Small intestine (tissue), 7 donors: ENCODE measurements around the gene RNF123. TPM values are rescaled to one million over a fixed set of nuclear protein-coding genes. Genes with fewer than 3 reads are reported as not detected.
"Not testable (repeated sequence)": the region's sequence is repeated elsewhere in the genome, so short reads cannot be mapped to it uniquely, and the experiment has no call there.

Experiments used
- DNase-seq, 2 donors: peaks; one replicate each; pipeline versions ENCODE4 v3.0.0 to v3.0.0-alpha.2; 2013
- FAIRE-seq: peaks from 2 replicates; lab custom pipeline; 2012; peaks lifted over from hg19 to GRCh38; lab: Jason Lieb, UNC
- H3K27ac ChIP-seq, 3 donors: one replicate each; pipeline ENCODE4 v1.5.1; 2013; ENCODE audit warnings: low read length in 2 of 3, mild to moderate bottlenecking in 2 of 3, control low read depth in 1 of 3, inconsistent platforms in 1 of 3, low read depth in 1 of 3, moderate library complexity in 1 of 3
- H3K27me3 ChIP-seq, 3 donors: one replicate each; pipeline ENCODE4 v1.6.1; 2013; ENCODE audit warnings: low read length in 3 of 3, inconsistent platforms in 1 of 3; ENCODE audit not compliant: control insufficient read depth in 3 of 3, insufficient read depth in 3 of 3
- H3K36me3 ChIP-seq, 3 donors: one replicate each; pipeline ENCODE4 v1.6.1; 2013; ENCODE audit warnings: low read length in 3 of 3, inconsistent platforms in 1 of 3, low read depth in 1 of 3, mild to moderate bottlenecking in 1 of 3, moderate library complexity in 1 of 3; ENCODE audit not compliant: control insufficient read depth in 3 of 3, insufficient read depth in 2 of 3
- H3K4me1 ChIP-seq, 3 donors: one replicate each; pipeline ENCODE4 v1.6.1; 2013; ENCODE audit warnings: low read length in 2 of 3, inconsistent platforms in 1 of 3, low read depth in 1 of 3, mild to moderate bottlenecking in 1 of 3, moderate library complexity in 1 of 3; ENCODE audit not compliant: control insufficient read depth in 3 of 3, insufficient read depth in 2 of 3
- H3K4me3 ChIP-seq, 3 donors: one replicate each; pipeline ENCODE4 v1.5.1; 2013; ENCODE audit warnings: low read length in 3 of 3, control low read depth in 1 of 3, inconsistent platforms in 1 of 3, low read depth in 1 of 3, mild to moderate bottlenecking in 1 of 3, moderate library complexity in 1 of 3
- H3K9me3 ChIP-seq, 2 donors: one replicate each; pipeline ENCODE4 v1.6.1; 2013; ENCODE audit warnings: low read depth in 1 of 2, low read length in 1 of 2; ENCODE audit not compliant: control insufficient read depth in 2 of 2, insufficient read depth in 1 of 2
- WGBS, 3 donors: extraction: QIAGEN DNeasy Blood & Tissue Kit; methylation state at CpG; one replicate each; pipeline ENCODE4 v1.1.7; 2013; 5-methylcytosine and 5-hydroxymethylcytosine counted together
- polyA plus RNA-seq, 4 donors: library from polyadenylated mRNA; stranded (reverse) in 3 of 4; unstranded in 1 of 4; fragments of 200-250 nt in 3 of 4; fragments of 120-200 nt in 1 of 4; gene quantifications; one replicate each; pipeline versions ENCODE4 v1.2.1 to v1.2.3, GENCODE V29; 2013
- donor health status: healthy with polysubstance abuse.
- donor health status: control.
- donor health status: control.
- donor health status: Bipolar disorder and iron deficiency.
- donor health status: healthy.

RNF123 gene
- polyA plus RNA-seq, 4 donors = 31.7 to 59.9 (median 38.0) TPM

DNA sequence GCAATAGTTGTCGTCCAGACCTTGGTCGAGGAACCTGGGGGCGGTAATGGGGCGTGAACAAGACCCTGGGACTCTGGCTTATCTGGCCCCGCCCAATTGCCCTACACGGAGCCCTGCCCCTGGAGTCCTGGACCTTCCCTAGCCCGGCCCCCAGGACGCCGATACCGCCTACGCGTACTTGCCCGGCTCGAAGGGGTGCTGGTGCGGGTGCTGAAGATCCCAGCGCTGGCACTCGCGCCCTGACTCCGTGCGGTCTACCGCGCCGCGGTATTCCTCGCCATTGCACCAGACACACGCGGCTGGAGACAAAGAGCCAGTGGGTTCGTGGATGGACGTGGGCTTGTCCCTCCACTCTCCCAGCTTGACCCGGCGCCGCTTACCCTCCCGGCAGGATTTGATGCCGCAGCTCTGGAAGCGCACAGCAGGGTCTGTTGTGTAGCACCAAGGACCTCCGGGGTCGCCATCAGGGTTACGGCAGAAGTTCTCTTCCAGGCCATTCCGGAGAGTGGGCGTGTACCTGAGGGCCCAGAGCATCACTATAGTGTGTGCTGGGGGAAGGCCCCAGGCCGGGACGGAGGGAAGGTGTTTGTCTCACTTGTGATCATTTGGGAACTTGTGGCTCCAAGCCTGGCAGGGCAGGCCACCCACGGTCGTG lies 2.5 kb upstream of the RNF123 start:
- 5 to 12% (median 11%) methylated on average over 33 to 44 of the region's 44 CpGs for WGBS, 3 donors
- Histone ChIP-seq H3K4me3 (peak overlapping the region in 2 of 3 donors; percentile 44 to 66), H3K36me3 (peaks cover 6 to 42% (median 11%) of the 10 kb centered on the region in 3 donors), H3K4me1 (peaks cover 0 to 30% (median 2%) of the 10 kb centered on the region in 3 donors), H3K27ac (peak overlapping the region; percentile 39 to 85 (median 62))
- DNase-seq = peak; percentile 90 to 93
- not testable (repeated sequence) for H3K27me3 ChIP-seq, H3K9me3 ChIP-seq, FAIRE-seq

DNA sequence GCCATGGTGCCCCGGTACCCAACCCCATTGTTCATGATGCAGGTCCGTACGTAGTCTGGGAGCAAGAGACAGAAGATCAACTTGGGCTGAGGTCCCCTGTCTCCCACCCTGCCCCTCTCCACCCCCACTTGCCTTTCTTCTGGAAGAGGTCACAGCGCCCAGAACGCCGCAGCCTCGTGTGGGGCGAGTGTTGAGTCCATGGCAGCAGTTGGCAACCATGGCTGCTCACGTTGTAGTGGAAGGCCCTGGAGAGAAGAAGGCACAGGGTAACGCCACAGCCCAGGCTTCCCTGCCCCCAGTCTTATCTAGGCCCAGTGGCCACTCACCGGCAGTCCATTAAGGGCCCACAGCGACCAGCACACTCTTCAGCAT lies 1.9 kb upstream of the RNF123 start:
- not testable (repeated sequence) for DNase-seq
- H3K4me3 ChIP-seq = peak overlapping the region in 1 of 3 donors; percentile 66

DNA sequence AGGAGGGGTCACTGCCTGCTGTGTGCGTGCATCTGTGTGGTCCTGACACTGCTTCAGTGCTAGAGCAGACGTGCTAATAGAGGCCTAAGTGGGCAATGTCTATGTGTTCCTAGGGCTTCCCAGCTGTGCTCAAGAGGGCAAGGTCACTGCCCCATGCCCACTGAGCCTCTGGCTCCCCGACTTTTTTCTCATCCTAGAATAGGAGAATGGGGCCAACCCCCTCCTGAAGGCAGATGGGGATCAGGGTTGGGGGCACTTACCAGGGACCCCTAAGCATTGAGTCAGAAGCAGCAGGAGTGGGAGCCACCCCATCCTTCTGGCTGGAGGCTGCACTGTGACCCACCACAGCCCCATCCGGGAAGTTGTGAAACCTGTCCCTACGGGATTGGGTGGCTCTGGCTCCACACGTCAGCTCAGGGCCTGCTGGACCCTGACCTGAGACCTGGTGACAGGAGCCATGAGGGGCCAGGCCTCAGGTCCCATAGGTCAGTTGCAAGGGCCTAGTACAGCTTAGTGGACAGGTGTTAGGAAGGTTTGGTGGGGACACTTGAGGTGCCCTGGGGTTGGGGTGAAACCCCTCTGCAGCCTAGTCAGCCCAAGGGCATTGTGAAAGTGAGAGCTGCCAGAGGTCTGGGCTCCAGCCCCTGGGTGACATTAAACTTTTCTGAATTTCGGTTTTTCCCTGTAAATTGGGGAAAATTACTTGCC lies 865 bp upstream of the RNF123 start:
- peak; percentile 32 to 78 for DNase-seq
- FAIRE-seq, H3K27me3 ChIP-seq, H3K9me3 ChIP-seq: not testable (repeated sequence)
- WGBS, 3 donors = 46 to 67% (median 51%) methylated on average over 4 to 7 of the region's 7 CpGs
- Histone ChIP-seq H3K36me3 (peaks cover 0 to 26% (median 2%) of the 10 kb centered on the region in 3 donors), H3K4me3 (peak overlapping the region in 2 of 3 donors; percentile 76 to 93), H3K27ac (peak overlapping the region; percentile 66 to 96 (median 87)), H3K4me1 (peaks cover 0 to 30% (median 2%) of the 10 kb centered on the region in 3 donors)

More for the DNA sequence above, 1.9 kb upstream of the RNF123 start:
- H3K4me1 ChIP-seq = peaks cover 0 to 30% (median 2%) of the 10 kb centered on the region in 3 donors
- not testable (repeated sequence) for FAIRE-seq, H3K9me3 ChIP-seq, H3K27me3 ChIP-seq
- H3K36me3 ChIP-seq = peaks cover 5 to 37% (median 10%) of the 10 kb centered on the region in 3 donors
- H3K27ac ChIP-seq = peak overlapping the region in 1 of 3 donors; percentile 85
- 78 to 91% (median 89%) methylated on average over 9 to 12 of the region's 12 CpGs for WGBS, 3 donors

DNA sequence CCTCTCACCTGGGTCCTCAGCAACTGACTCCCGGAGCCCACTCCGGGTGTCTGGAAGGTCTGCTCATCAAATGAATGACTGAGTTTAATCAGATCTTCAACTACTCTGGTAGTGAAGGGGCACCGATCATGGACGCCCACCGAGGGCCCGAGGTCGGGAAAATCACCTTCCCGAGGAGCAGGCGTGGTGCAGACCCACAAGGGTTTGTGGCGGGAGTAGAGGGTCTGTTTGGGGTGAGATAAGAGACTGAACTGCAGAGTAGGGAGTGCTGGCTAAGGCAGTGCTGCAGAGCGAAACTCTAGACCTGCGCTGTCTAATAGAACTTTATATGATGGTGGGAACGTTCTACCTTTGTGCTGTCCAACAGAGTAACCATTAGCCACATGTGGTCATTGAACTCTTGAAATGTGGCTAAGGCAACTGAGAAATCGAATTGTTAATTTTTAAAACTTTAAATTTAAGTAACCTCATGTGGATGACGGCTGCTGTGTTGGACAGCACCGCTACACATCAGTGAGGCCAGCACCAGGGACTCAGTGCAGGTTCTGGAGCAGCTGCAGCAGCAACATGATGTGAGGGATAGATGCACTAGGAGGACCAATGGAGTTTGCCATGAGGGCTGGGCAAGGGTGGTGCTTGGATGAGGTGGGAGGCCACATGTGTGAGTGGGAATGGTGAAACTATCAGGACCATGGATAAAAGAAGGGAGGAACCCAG lies 709 bp downstream of the RNF123 start:
- Histone ChIP-seq H3K4me1 (peaks cover 0 to 30% (median 2%) of the 10 kb centered on the region in 3 donors), H3K36me3 (peaks cover 0 to 20% (median 0%) of the 10 kb centered on the region in 3 donors), H3K27ac (peak overlapping the region in 2 of 3 donors; percentile 87 to 96), H3K4me3 (peak overlapping the region; percentile 76 to 93 (median 90))
- 6 to 8% (median 7%) methylated on average over 16 of the region's 16 CpGs for WGBS, 3 donors
- DNase-seq = peak; percentile 20 to 30
- not testable (repeated sequence) for H3K27me3 ChIP-seq, H3K9me3 ChIP-seq, FAIRE-seq

DNA sequence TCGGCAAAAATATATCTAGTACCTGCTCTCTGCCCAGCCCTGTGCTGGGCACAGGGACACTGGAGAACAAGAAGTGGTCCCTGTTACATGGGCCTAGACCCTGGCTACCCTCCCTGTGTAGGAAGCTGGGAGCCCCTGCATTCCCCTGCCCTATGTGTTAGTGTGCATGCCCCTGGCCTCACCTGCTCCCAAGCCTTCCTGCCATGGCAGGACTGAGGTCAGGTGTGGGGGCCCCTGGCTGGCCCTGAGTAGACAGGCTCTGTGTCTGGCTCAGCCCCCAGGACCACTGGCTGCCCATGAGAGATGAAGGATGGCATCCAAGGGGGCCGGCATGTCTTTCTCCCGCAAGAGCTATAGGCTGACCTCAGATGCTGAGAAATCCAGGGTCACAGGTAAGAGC lies 1.5 kb downstream of the RNF123 start:
- not testable (repeated sequence) for H3K27me3 ChIP-seq, H3K27ac ChIP-seq, DNase-seq, H3K9me3 ChIP-seq, FAIRE-seq
- H3K4me1 ChIP-seq = peaks cover 0 to 30% (median 2%) of the 10 kb centered on the region in 3 donors
- H3K4me3 ChIP-seq = peak overlapping the region in 2 of 3 donors; percentile 30 to 76
- WGBS, 3 donors = 65 to 95% (median 76%) methylated on average over 3 of the region's 3 CpGs
- H3K36me3 ChIP-seq = peaks cover 0 to 19% (median 0%) of the 10 kb centered on the region in 3 donors

DNA sequence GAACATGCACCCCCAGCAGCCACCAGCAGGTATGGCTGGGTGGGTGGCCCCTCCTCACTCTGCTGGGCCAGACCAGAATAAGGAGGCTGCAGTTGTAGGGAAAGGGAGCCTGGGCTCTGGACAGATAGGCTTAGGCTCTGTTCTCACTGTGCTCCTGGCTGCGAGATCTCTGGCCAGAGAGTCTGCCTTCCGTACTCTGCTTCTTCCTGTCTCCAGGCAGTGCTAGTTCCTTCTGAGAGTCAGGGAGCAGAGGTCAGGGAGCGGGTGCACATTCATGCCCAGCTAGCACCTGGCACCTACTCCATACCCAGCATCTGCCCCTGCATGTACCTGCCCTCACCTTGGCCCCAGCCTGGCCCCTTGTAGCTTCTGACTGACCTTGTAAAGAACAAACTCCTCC lies 2.1 kb downstream of the RNF123 start:
- peak overlapping the region in 1 of 3 donors; percentile 30 for H3K27ac ChIP-seq
- FAIRE-seq, H3K9me3 ChIP-seq, H3K27me3 ChIP-seq: not testable (repeated sequence)
- 16 to 71% (median 33%) methylated on average over 3 of the region's 3 CpGs for WGBS, 3 donors
- peaks cover 0 to 30% (median 2%) of the 10 kb centered on the region in 3 donors for H3K4me1 ChIP-seq
- peak in 1 of 2 donors; percentile 89 for DNase-seq
- peaks cover 0 to 19% (median 0%) of the 10 kb centered on the region in 3 donors for H3K36me3 ChIP-seq
- H3K4me3 ChIP-seq = peak overlapping the region in 1 of 3 donors; percentile 30

DNA sequence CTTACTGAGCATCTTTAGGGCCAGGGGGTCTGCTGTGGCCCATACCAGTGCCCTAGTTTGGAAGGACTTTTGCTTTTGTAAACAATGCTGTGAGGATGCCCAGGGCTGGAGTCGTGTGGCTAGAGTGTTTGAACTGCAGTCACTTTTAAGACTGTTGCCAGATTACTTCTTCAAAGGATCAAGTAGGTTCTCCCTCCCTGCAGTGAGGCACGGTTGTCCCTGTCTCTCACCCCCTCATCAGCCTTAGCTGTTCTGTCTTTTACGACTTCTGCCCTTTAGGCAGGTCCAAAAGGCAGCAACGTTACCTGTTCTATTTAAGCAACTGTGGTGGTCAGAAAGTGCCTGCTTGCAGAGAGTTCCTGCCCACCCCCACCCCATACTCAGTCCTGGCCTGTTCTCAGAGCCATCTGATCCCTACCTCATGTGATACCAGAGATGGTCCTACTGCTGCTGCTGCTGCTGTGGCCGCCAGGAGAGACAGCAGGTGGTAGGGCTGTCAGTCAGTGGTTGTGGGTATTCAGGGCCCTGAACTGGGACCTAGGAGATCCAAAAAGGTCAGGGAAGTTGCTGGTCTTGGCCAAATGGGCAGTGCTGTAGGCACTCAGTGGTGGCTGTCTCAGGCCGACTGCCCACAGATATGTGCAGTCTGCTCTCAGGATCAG lies 5.2 kb downstream of the RNF123 start:
- Histone ChIP-seq H3K4me1 (peaks cover 0 to 11% (median 2%) of the 10 kb centered on the region in 3 donors), H3K36me3 (peaks cover 0 to 47% (median 17%) of the 10 kb centered on the region in 3 donors)
- H3K27ac ChIP-seq, FAIRE-seq, H3K4me3 ChIP-seq, DNase-seq, H3K9me3 ChIP-seq, H3K27me3 ChIP-seq: not testable (repeated sequence)
- WGBS, 3 donors = 35 to 52% (median 48%) methylated on average over 6 of the region's 6 CpGs
